Measurements from ENCODE around the gene LPAR5.
"Not testable (repeated sequence)": the region's sequence is repeated elsewhere in the genome, so short reads cannot be mapped to it uniquely, and the experiment has no call there.

LPAR5 gene

DNA sequence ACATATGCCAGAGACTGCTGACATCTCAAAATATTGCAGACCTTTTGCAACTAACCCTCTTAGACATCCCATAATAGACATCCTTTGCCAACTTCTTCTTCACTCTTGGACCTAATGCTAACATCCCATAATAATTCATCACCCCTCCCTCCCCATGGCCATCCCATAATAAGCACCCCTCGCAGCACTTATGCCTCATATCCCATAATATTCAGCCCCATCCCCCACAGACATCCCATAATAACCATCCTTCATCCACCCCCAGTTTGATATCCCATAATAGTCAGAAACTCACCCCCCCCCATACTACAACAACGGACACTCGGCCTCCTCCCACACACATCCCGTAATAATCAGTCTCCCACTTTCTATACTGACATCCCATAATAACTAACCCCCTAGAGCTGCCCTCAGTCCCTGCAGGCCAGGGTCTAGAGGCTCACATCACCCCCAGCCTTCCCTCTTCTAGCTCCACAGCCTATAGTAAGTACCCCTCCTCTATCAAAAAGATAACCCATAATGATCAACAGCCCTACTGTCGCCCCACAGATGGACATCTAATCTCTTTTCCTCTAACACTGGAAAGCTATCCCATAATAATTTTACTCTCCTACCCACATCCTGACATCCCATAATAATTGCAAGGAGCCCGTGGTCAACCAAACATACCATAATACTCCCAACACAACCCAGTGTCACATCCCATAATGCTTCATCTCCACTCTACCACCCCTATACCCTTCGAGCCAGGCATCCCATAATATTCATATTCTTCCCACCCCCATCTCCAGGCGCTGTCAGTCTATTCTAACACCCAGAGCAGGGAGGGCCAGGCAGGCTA, 27.8 kb downstream of the LPAR5 start:
- no peak for TF ChIP-seq CTCF (conservative IDR thresholded peaks at IDR 0.05; ENCODE audit: low read depth, low read length)
- H3K4me3 ChIP-seq (ENCODE audit: low read depth, low read length) = no peak overlapping the region
- peak; percentile 49 for DNase-seq (ENCODE audit: low read depth)

DNA sequence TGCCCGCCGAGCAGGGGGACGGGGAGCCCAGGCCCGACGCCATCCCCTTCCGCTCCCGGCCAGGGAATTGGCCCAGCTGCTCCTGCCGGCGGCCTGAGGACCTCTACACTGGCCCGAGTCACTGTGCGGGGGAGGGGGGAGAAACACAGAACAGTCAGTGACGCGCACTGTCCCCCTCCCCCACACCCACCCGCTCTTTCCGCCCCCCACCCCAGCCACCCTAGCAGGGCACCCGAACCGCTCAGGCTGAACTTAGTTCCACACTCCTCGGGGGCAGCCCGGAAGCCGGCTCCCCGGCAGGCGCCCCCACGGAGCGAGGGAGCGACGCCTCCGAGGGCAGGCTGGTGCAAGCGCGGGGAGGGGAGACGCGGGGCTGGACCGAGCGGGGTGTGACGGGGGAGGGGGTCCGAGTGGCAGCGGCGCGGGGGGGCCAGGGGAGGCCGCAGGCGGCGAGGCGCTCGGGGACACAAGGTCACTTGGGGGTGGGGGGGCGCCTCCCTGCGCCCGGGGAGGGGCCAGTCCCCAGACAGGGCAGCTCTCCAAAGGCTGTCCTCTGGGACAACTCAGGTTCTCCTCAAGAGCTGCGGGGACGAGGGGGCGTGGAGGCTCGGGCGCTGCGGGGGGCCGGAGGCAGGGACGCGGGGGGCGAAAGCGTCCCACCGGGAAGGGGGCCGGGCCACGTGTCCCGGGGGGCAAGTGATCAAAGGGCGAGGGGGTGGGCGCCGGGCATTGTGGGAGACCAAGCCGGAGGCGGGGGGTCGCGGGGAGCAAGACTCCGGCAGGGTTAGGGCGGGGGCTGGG, 29.2 kb downstream of the LPAR5 start:
- peak; percentile 28 for DNase-seq (ENCODE audit: low read depth)
- no peak for TF ChIP-seq CTCF (conservative IDR thresholded peaks at IDR 0.05; ENCODE audit: low read depth, low read length)

DNA sequence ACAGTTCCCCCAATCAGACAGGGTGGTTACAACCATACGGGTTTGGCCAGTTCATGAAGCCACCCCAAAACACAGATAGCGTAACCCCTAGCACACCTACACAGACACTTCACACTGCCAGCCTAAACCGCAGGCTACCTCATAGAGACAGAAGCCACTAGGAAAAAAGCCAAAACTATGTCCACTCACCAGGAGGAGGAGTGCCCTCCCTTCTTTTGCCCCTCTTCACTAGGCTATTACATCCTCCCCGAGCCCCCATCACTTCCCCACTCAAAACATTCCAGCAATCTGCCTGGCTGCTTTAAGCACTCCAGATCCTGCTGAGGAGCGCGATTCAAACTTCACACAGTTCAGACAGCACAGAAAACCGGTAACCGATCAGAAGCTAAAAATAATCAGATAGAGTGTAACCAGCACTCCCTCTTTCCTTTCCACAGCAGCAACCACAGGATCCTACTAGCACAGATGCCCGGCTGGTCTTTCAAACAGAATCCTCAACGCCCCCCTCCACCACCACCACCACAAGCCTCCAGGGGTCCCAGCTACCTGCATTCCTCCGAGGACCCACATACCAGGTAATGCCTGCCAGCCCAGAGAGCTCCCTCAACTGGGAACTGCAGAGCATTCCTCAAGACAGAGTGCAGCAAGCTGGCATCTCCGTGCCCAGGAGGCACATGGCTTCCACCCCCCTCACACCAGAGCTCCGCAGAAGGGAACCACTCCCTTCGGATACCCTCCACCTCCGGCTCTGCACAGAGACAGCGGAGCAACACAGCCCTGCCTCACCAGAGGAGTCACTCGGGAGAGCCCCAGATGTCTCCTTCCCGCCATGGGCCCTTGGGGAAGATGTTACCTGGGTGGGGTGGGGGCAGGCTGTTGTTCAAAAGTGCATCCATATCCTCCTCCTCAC, 30.1 kb downstream of the LPAR5 start:
- no peak for TF ChIP-seq CTCF (conservative IDR thresholded peaks at IDR 0.05; ENCODE audit: low read depth, low read length)
- peak; percentile 47 for DNase-seq (ENCODE audit: low read depth)
- peak overlapping the region; percentile 83 for H3K4me3 ChIP-seq (ENCODE audit: low read depth, low read length)

More for the DNA sequence above, 29.2 kb downstream of the LPAR5 start:
- peak overlapping the region; percentile 83 for H3K4me3 ChIP-seq (ENCODE audit: low read depth, low read length)

DNA sequence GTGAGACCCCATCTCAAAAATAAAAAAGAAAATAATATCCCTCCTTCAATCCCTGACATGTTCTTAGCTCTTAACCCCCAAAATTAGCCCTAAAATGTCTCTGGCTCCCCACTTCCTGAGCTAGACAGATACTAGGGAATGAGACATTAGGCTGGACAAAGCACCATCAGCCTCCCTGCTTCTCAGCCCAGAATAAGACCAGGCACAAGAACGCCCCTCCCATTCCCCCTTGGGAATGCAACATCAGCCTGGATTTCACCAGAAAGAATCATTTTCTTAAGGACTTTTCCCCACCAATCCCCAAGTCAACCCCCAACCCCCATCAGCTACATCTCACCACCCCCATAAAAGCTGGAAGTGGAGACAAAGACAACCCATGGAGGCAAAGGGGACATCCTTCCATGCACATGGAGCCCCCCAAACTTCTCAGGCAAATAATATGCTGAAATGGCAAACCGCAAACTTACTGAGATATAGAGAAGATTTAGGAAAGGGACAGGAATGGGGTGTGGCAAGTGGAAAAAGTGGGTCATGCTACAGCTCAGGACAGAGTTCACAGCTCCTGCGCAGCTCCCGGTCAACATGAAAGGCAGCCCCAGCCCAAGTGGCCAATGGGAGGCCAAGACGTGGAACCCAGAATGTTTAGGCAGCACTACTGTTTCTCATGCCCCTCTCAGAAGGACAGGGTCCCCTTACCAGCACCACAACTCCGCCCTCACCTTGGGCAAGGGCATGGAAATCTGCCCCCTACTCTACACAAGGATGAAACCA, 31.3 kb downstream of the LPAR5 start:
- peak overlapping the region; percentile 83 for H3K4me3 ChIP-seq (ENCODE audit: low read depth, low read length)
- no peak for TF ChIP-seq CTCF (conservative IDR thresholded peaks at IDR 0.05; ENCODE audit: low read depth, low read length)
- no peak for DNase-seq (ENCODE audit: low read depth)

DNA sequence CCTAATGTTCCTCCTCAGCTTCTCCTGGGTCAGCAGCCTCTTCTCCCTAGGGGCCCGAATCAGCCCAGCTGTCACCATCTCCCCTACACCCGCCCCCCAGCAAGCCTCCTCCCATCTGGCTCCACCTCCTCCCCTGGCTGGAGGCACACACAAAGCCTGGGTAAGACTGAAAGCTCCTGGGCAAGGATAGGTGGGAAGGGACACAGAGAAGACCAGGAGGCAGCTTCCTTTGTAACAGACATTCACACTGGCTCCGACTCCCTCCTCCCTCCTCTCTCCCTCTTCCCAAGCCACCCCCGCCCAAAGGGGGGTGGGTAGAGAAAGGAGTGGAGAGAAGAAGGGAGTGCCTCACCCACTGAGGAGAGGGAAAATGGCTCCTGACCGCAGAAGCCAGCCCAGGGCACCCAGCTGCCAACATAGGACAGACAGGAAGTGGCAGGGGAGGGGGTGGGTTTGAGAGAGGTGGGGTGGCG, 32.6 kb downstream of the LPAR5 start:
- no peak for TF ChIP-seq CTCF (conservative IDR thresholded peaks at IDR 0.05; ENCODE audit: low read depth, low read length)
- H3K4me3 ChIP-seq (ENCODE audit: low read depth, low read length) = peak overlapping the region; percentile 38
- DNase-seq (ENCODE audit: low read depth) = peak; percentile 55

DNA sequence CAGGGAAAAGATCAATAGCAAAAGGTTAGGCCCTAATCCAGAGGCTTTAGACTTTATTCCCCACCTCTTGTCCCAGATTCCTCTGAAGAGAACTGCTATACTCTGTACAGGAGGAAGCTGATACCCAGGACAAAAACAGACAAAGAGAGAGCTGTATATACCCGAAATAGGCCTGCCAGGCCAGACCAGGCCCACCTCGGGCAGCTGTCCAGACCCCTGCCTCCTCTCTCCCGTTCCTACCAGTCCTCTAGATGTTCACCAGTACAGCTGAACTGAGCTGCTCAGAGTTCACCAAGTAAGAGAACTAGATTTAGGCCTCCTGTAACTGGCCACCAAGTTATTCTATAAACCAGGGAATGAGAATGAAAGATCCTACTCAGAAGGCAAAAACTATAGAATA, 33.2 kb downstream of the LPAR5 start:
- no peak overlapping the region for H3K4me3 ChIP-seq (ENCODE audit: low read depth, low read length)
- no peak for TF ChIP-seq CTCF (conservative IDR thresholded peaks at IDR 0.05; ENCODE audit: low read depth, low read length)
- no peak for DNase-seq (ENCODE audit: low read depth)

GRCh38 chr12:6595673-6596072, 40.1 kb downstream of the LPAR5 start:
- not testable (repeated sequence) for H3K4me3 ChIP-seq (ENCODE audit: low read depth, low read length); DNase-seq (ENCODE audit: low read depth)
